ENCODE data around the gene PPRC1. TPM values are rescaled to one million over a fixed set of nuclear protein-coding genes. Genes with fewer than 3 reads are reported as not detected.

PPRC1 gene
- total and polyA plus RNA-seq, 4 donors = 4.9 to 10.1 (median 8.7) TPM

- Histone ChIP-seq H3K36me3 (ENCODE audit: control insufficient read depth in 4 of 4, insufficient read depth in 3 of 4, low read depth in 1 of 4, low read length in 3 of 4) (peaks cover 10 to 32% (median 26%) of the 10 kb centered on the region in 4 donors), H3K4me1 (ENCODE audit: control insufficient read depth in 4 of 4, insufficient read depth in 4 of 4, low read length in 3 of 4) (peaks cover 2 to 25% (median 12%) of the 10 kb centered on the region in 4 donors), H3K9me3 (ENCODE audit: control insufficient read depth in 4 of 4, low read length in 3 of 4) (no peaks in the 10 kb centered on the region), H3K4me3 (ENCODE audit: low read depth in 1 of 3, low read length in 3 of 3) (peak overlapping the region; percentile 70 to 100 (median 77)), H3K27ac (ENCODE audit: low read depth in 1 of 2, low read length in 2 of 2) (peak overlapping the region; percentile 77 to 87), H3K9ac (ENCODE audit: low read depth in 1 of 2, low read length in 2 of 2) (peak overlapping the region; percentile 18 to 98), H3K27me3 (ENCODE audit: control insufficient read depth in 4 of 4, insufficient read depth in 4 of 4, low read length in 3 of 4) (no peaks in the 10 kb centered on the region)
- TF ChIP-seq EGR1 (IDR thresholded peaks at IDR 0.05; ENCODE audit: low read depth in 2 of 2) (no peak), ZBTB33 (IDR thresholded peaks at IDR 0.05) (no peak), RAD21 (IDR thresholded peaks at IDR 0.05) (no peak), ATF3 (IDR thresholded peaks at IDR 0.05) (no peak), FOXA2 (IDR thresholded peaks at IDR 0.05) (no peak)
- TF ChIP-seq, protein P1, sequence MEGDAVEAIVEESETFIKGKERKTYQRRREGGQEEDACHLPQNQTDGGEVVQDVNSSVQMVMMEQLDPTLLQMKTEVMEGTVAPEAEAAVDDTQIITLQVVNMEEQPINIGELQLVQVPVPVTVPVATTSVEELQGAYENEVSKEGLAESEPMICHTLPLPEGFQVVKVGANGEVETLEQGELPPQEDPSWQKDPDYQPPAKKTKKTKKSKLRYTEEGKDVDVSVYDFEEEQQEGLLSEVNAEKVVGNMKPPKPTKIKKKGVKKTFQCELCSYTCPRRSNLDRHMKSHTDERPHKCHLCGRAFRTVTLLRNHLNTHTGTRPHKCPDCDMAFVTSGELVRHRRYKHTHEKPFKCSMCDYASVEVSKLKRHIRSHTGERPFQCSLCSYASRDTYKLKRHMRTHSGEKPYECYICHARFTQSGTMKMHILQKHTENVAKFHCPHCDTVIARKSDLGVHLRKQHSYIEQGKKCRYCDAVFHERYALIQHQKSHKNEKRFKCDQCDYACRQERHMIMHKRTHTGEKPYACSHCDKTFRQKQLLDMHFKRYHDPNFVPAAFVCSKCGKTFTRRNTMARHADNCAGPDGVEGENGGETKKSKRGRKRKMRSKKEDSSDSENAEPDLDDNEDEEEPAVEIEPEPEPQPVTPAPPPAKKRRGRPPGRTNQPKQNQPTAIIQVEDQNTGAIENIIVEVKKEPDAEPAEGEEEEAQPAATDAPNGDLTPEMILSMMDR (IDR thresholded peaks at IDR 0.05; ENCODE audit: low read depth, low read length, missing input control) = no peak
- TF ChIP-seq, protein P2, sequence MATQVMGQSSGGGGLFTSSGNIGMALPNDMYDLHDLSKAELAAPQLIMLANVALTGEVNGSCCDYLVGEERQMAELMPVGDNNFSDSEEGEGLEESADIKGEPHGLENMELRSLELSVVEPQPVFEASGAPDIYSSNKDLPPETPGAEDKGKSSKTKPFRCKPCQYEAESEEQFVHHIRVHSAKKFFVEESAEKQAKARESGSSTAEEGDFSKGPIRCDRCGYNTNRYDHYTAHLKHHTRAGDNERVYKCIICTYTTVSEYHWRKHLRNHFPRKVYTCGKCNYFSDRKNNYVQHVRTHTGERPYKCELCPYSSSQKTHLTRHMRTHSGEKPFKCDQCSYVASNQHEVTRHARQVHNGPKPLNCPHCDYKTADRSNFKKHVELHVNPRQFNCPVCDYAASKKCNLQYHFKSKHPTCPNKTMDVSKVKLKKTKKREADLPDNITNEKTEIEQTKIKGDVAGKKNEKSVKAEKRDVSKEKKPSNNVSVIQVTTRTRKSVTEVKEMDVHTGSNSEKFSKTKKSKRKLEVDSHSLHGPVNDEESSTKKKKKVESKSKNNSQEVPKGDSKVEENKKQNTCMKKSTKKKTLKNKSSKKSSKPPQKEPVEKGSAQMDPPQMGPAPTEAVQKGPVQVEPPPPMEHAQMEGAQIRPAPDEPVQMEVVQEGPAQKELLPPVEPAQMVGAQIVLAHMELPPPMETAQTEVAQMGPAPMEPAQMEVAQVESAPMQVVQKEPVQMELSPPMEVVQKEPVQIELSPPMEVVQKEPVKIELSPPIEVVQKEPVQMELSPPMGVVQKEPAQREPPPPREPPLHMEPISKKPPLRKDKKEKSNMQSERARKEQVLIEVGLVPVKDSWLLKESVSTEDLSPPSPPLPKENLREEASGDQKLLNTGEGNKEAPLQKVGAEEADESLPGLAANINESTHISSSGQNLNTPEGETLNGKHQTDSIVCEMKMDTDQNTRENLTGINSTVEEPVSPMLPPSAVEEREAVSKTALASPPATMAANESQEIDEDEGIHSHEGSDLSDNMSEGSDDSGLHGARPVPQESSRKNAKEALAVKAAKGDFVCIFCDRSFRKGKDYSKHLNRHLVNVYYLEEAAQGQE (IDR thresholded peaks at IDR 0.05) = no peak
- DNase-seq (ENCODE audit: low spot score) = no peak
- 37% methylated on average over 5 of the region's 5 CpGs for WGBS
These were observed 20.3 kb downstream of the PPRC1 start for GRCh38 chr10:102153093-102153620.

GRCh38 chr10:102154466-102155116 lies 21.8 kb downstream of the PPRC1 start:
- DNase-seq (ENCODE audit: low spot score) = no peak
- Histone ChIP-seq H3K27me3 (ENCODE audit: control insufficient read depth in 4 of 4, insufficient read depth in 4 of 4, low read length in 3 of 4) (no peaks in the 10 kb centered on the region), H3K4me3 (ENCODE audit: low read depth in 1 of 3, low read length in 3 of 3) (no peak overlapping the region), H3K36me3 (ENCODE audit: control insufficient read depth in 4 of 4, insufficient read depth in 3 of 4, low read depth in 1 of 4, low read length in 3 of 4) (peaks cover 10 to 32% (median 31%) of the 10 kb centered on the region in 4 donors), H3K9me3 (ENCODE audit: control insufficient read depth in 4 of 4, low read length in 3 of 4) (no peaks in the 10 kb centered on the region), H3K9ac (ENCODE audit: low read depth in 1 of 2, low read length in 2 of 2) (no peak overlapping the region), H3K4me1 (ENCODE audit: control insufficient read depth in 4 of 4, insufficient read depth in 4 of 4, low read length in 3 of 4) (peaks cover 2 to 25% (median 12%) of the 10 kb centered on the region in 4 donors), H3K27ac (ENCODE audit: low read depth in 1 of 2, low read length in 2 of 2) (no peak overlapping the region)
- WGBS = 95% methylated on average over 11 of the region's 11 CpGs
- no peak for TF ChIP-seq TAF1 (conservative IDR thresholded peaks at IDR 0.05)
- TF ChIP-seq, protein P3, sequence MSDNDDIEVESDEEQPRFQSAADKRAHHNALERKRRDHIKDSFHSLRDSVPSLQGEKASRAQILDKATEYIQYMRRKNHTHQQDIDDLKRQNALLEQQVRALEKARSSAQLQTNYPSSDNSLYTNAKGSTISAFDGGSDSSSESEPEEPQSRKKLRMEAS (IDR thresholded peaks at IDR 0.05) = no peak
